AG09309 (cell line): ENCODE results near the gene WDR86.

ENCODE experiments used
- DNase-seq: peaks from one replicate; pipeline ENCODE4 v3.0.0-alpha.2; 2010; ENCODE audit warnings: low read depth
- H3K4me3 ChIP-seq: 2 replicates; pipeline ENCODE4 v1.5.1; 2011; ENCODE audit warnings: mild to moderate bottlenecking, low read depth, low read length, moderate library complexity; ENCODE audit not compliant: control insufficient read depth
- TF ChIP-seq, protein P1 (sequence below): IDR thresholded peaks from 2 replicates; pipeline ENCODE4 v1.5.1; 2011; ENCODE audit warnings: mild to moderate bottlenecking, low read depth, low read length, inconsistent platforms; ENCODE audit not compliant: insufficient read depth, control insufficient read depth; ENCODE audit errors: missing control alignments

The WDR86 gene

GRCh38 chr7:151406886-151407583 lies 2.8 kb downstream of the WDR86 start:
- TF ChIP-seq, protein P1, sequence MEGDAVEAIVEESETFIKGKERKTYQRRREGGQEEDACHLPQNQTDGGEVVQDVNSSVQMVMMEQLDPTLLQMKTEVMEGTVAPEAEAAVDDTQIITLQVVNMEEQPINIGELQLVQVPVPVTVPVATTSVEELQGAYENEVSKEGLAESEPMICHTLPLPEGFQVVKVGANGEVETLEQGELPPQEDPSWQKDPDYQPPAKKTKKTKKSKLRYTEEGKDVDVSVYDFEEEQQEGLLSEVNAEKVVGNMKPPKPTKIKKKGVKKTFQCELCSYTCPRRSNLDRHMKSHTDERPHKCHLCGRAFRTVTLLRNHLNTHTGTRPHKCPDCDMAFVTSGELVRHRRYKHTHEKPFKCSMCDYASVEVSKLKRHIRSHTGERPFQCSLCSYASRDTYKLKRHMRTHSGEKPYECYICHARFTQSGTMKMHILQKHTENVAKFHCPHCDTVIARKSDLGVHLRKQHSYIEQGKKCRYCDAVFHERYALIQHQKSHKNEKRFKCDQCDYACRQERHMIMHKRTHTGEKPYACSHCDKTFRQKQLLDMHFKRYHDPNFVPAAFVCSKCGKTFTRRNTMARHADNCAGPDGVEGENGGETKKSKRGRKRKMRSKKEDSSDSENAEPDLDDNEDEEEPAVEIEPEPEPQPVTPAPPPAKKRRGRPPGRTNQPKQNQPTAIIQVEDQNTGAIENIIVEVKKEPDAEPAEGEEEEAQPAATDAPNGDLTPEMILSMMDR, result no peak
- DNase-seq, result no peak
- no peak overlapping the region for H3K4me3 ChIP-seq

- TF ChIP-seq, protein P1, result no peak
- no peak overlapping the region for H3K4me3 ChIP-seq
- no peak for DNase-seq
These were observed 3.6 kb downstream of the WDR86 start for GRCh38 chr7:151406051-151406875.

DNA sequence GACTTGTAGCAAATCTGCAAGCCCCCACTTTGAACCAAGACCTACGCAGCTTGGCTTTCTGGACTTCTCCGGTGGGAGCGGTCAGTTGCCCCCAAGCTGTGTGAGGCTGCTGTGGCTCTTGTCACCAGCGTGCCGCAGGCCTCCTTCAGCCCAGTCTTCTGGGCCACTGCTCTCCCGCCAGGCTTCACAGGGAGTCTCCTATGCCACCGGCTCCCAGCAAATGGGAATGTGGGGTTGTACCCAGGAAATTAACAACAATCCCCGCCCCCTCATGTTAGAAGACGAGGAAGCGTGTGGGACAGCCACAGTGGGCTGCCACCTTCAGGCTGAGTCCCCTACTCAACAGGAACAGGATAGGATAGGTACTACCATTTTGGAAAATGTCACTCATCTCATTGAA lies 4.2 kb downstream of the WDR86 start:
- no peak overlapping the region for H3K4me3 ChIP-seq
- TF ChIP-seq, protein P1, result no peak
- DNase-seq, result no peak

- DNase-seq, result no peak
- TF ChIP-seq, protein P1, result no peak
- H3K4me3 ChIP-seq, result no peak overlapping the region
These were observed 4.8 kb downstream of the WDR86 start for GRCh38 chr7:151405056-151405455.

GRCh38 chr7:151404216-151405011 lies 5.4 kb downstream of the WDR86 start:
- no peak overlapping the region for H3K4me3 ChIP-seq
- DNase-seq, result no peak
- TF ChIP-seq, protein P1, result no peak

DNA sequence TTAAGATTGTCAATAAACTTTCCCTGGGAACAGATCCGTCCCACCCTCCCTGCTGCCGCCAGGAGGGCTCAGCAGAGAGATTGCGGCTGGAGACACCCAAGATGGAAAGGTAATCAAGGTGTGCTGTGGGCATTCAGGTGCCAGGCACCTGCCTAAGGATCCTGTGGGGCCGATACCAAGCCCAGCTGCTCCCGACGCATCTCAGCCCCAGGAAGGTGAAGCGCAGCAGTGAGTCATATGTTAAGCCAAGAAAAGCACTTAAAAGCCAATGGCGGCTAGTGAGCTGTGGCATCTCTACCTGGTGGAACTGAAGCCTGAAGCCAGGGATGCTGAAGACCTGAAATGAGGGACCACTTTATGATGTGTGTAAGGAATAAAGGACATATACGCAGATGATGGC lies 6.1 kb downstream of the WDR86 start:
- no peak overlapping the region for H3K4me3 ChIP-seq
- DNase-seq, result no peak
- TF ChIP-seq, protein P1, result no peak
